T-cell (primary cell): Measurements from ENCODE around the gene ERVV-1. TPM values are rescaled to one million over a fixed set of nuclear protein-coding genes. Genes with fewer than 3 reads are reported as not detected.

Experiments
- ATAC-seq, 4 experiments: fragments of 200-7000 bp in 3 of 4; fragments of 150-1000 bp in 1 of 4; cut with Tn5 transposase; replicated peaks in 1 of 4; 1 replicate in 3 of 4; 2 replicates in 1 of 4; pipeline ENCODE4 v1.10.0; 2021; ENCODE audit warnings: moderate library complexity in 3 of 4, mild to moderate bottlenecking in 2 of 4, moderate number of reproducible peaks in 1 of 4
- CTCF ChIA-PET, 2 donors: fragments of 300-600 bp; sonication (Branson Sonifier 250); formaldehyde crosslinking; loops; one replicate each; lab custom pipeline; 2022; ENCODE audit warnings: antibody characterized with exemption in 2 of 2; lab: Charles Lee
- POLR2A ChIA-PET, 2 donors: fragments of 300-600 bp; sonication (Branson Sonifier 250); formaldehyde crosslinking; loops; one replicate each; lab custom pipeline; 2022; ENCODE audit warnings: antibody characterized with exemption in 2 of 2; lab: Charles Lee
- DNase-seq, 35 experiments: peaks; one replicate each; pipeline versions ENCODE4 v3.0.0 to v3.0.0-alpha.2; 2013 to 2023
- H3K27ac ChIP-seq: one replicate; pipeline ENCODE4 v1.5.1; 2013; ENCODE audit warnings: low read length
- H3K27me3 ChIP-seq, 2 experiments: replicated peaks in 1 of 2; 1 replicate in 1 of 2; 2 replicates in 1 of 2; pipeline versions ENCODE4 v1.6.1 to v1.7.0; 2013; ENCODE audit warnings: low read length in 1 of 2, mixed read lengths in 1 of 2; ENCODE audit not compliant: control insufficient read depth in 2 of 2, insufficient read depth in 2 of 2; ENCODE audit errors: extremely low read depth in 1 of 2
- H3K36me3 ChIP-seq, 2 donors: 1 replicate in 1 of 2; 2 replicates in 1 of 2; pipeline versions ENCODE4 v1.6.1 to v1.7.0; 2013; ENCODE audit warnings: low read length in 1 of 2; ENCODE audit not compliant: control insufficient read depth in 2 of 2, insufficient read depth in 1 of 2; ENCODE audit errors: extremely low read depth in 1 of 2
- H3K4me1 ChIP-seq, 2 experiments: 1 replicate in 1 of 2; 2 replicates in 1 of 2; pipeline versions ENCODE4 v1.6.1 to v1.7.0; 2013; ENCODE audit warnings: low read length in 2 of 2, mixed read lengths in 1 of 2; ENCODE audit not compliant: insufficient read depth in 2 of 2, control insufficient read depth in 1 of 2; ENCODE audit errors: extremely low read depth in 1 of 2
- H3K4me3 ChIP-seq, 2 donors: 1 replicate in 1 of 2; 2 replicates in 1 of 2; pipeline versions ENCODE4 v1.5.1 to v1.7.0; 2013; ENCODE audit warnings: mild to moderate bottlenecking in 2 of 2, low read length in 1 of 2, moderate library complexity in 1 of 2; ENCODE audit not compliant: control insufficient read depth in 1 of 2; ENCODE audit errors: extremely low read depth in 1 of 2
- H3K9me3 ChIP-seq: 2 replicates; pipeline ENCODE4 v1.7.0; 2013
- H3K27ac Mint-ChIP-seq, 2 donors: one replicate each; pipeline ENCODE4 v1.8.0; 2020 to 2021; ENCODE audit warnings: mild to moderate bottlenecking in 2 of 2, mixed read lengths in 2 of 2
- H3K27me3 Mint-ChIP-seq, 2 donors: one replicate each; pipeline ENCODE4 v1.8.0; 2021 to 2022; ENCODE audit warnings: mixed read lengths in 2 of 2
- H3K36me3 Mint-ChIP-seq: one replicate; pipeline ENCODE4 v1.8.0; 2021; ENCODE audit warnings: mixed read lengths
- H3K4me1 Mint-ChIP-seq, 3 donors: one replicate each; pipeline ENCODE4 v1.8.0; 2020 to 2022; ENCODE audit warnings: mixed read lengths in 3 of 3, mild to moderate bottlenecking in 1 of 3
- H3K4me3 Mint-ChIP-seq, 3 donors: one replicate each; pipeline ENCODE4 v1.8.0; 2020 to 2022; ENCODE audit warnings: mild to moderate bottlenecking in 3 of 3, mixed read lengths in 3 of 3, moderate library complexity in 3 of 3
- H3K9me3 Mint-ChIP-seq, 3 donors: one replicate each; pipeline ENCODE4 v1.8.0; 2020 to 2022; ENCODE audit warnings: mixed read lengths in 3 of 3
- WGBS: methylation state at CpG from one replicate; pipeline ENCODE4 v1.1.5; 2013; ENCODE audit warnings: missing lambda C conversion rate; ENCODE audit not compliant: insufficient coverage; 5-methylcytosine and 5-hydroxymethylcytosine counted together
- total RNA-seq, 35 experiments: library from RNA in 6 of 35; stranded (reverse) in 6 of 35; fragments of 120-200 nt in 1 of 35; gene quantifications; one replicate each; pipeline versions ENCODE4 v1.2.1 to v1.2.4 and lab custom pipeline; 2013 to 2026

ERVV-1 gene
- total RNA-seq, 5 donors from 2014 or later (not counting 1 experiment from before 2014, with no cell fraction given) = not detected

- Histone ChIP-seq H3K27ac (no peak overlapping the region), H3K27me3 (peaks cover 2 to 18% of the 10 kb centered on the region in 2 experiments), H3K9me3 (peaks cover 6% of the 10 kb centered on the region), H3K4me3 (peak overlapping the region in 1 of 2 donors; percentile 19), H3K36me3 (no peaks in the 10 kb centered on the region), H3K4me1 (peaks cover 0 to 7% of the 10 kb centered on the region in 2 experiments)
- Mint-ChIP-seq H3K4me3 (no peak overlapping the region), H3K9me3 (peaks cover 4 to 50% (median 23%) of the 10 kb centered on the region in 3 donors), H3K36me3 (peaks cover 17% of the 10 kb centered on the region), H3K4me1 (peaks cover 0 to 2% (median 0%) of the 10 kb centered on the region in 3 donors), H3K27ac (no peak overlapping the region), H3K27me3 (peaks cover 3 to 6% of the 10 kb centered on the region in 2 donors)
- CTCF ChIA-PET = no interaction called here
- POLR2A ChIA-PET = no interaction called here
- no peak for ATAC-seq
- 23% methylated on average over 46 of the region's 59 CpGs for WGBS
- DNase-seq = no peak
These were observed 44.3 kb downstream of the ERVV-1 start for GRCh38 chr19:53057904-53058580.

Other genes with a start within 250 kb of the ERVV-1 start
- 10 to 100 TPM; 11.4 to 52.4 (median 24.5) TPM for gene ZNF600, start 227.1 kb upstream of the ERVV-1 start, total RNA-seq
- 10 to 100 TPM in 4 of 5 donors, 1 to 10 TPM in 1; 7.7 to 19.5 (median 17.4) TPM for gene ZNF28, start 192.3 kb upstream of the ERVV-1 start, total RNA-seq
- gene ZNF468, start 156.3 kb upstream of the ERVV-1 start, total RNA-seq = 10 to 100 TPM; 14.5 to 23.6 (median 18.3) TPM
- 10 to 100 TPM in 2 of 5 donors, 1 to 10 TPM in 3; 9.1 to 20.5 (median 9.7) TPM for gene ZNF320, start 116.3 kb upstream of the ERVV-1 start, total RNA-seq
- gene ZNF888, start 90.5 kb upstream of the ERVV-1 start, total RNA-seq = 1 to 10 TPM; 2.7 to 5.6 (median 4.5) TPM
- 10 to 100 TPM in 3 of 5 donors, 1 to 10 TPM in 2; 6.4 to 23.4 (median 19.0) TPM for gene ZNF816, start 51.0 kb upstream of the ERVV-1 start, total RNA-seq
- not detected for gene ERVV-2, start 30.8 kb downstream of the ERVV-1 start, total RNA-seq
- 10 to 100 TPM; 45.6 to 57.8 (median 54.6) TPM for gene ZNF160, start 89.5 kb downstream of the ERVV-1 start, total RNA-seq
- 1 to 10 TPM in 3 of 5 donors, under 1 TPM in 2; 0.20 to 1.8 (median 1.4) TPM for gene ZNF415, start 119.0 kb downstream of the ERVV-1 start, total RNA-seq
- 10 to 100 TPM in 3 of 5 donors, 1 to 10 TPM in 2; 6.0 to 14.2 (median 10.9) TPM for gene ZNF347, start 145.1 kb downstream of the ERVV-1 start, total RNA-seq
- gene ZNF665, start 179.4 kb downstream of the ERVV-1 start, total RNA-seq = 1 to 10 TPM; 2.5 to 5.3 (median 3.3) TPM
- 10 to 100 TPM in 4 of 5 donors, 1 to 10 TPM in 1; 8.0 to 20.1 (median 13.7) TPM for gene ZNF677, start 241.0 kb downstream of the ERVV-1 start, total RNA-seq
- gene VN1R2, start 244.4 kb downstream of the ERVV-1 start, total RNA-seq = not detected